Stimulated activated CD4-positive, alpha-beta T cell treated with anti-CD3 and anti-CD28 coated beads, Interleukin-12 subunit alpha, Interleukin-12 subunit beta, amount 100 ng/mL, for 24 hours (primary cell): ENCODE measurements around the gene NTN4.
"Not testable (repeated sequence)": the region's sequence is repeated elsewhere in the genome, so short reads cannot be mapped to it uniquely, and the experiment has no call there.

ENCODE experiments used
- DNase-seq, 2 experiments: peaks; one replicate each; pipeline ENCODE4 v3.0.0-alpha.2; 2020; ENCODE audit warnings: low read depth in 2 of 2

The NTN4 gene

GRCh38 chr12:95796225-95796981, 5.8 kb upstream of the NTN4 start:
- DNase-seq, result no peak

GRCh38 chr12:95790917-95791849, 619 bp upstream of the NTN4 start:
- no peak for DNase-seq

- DNase-seq, result no peak
Measured at GRCh38 chr12:95789126-95790032, 1.2 kb downstream of the NTN4 start.

- no peak for DNase-seq
Measured at GRCh38 chr12:95788637-95789036, 1.9 kb downstream of the NTN4 start.

- no peak for DNase-seq
Measured at GRCh38 chr12:95787274-95787818, 3.2 kb downstream of the NTN4 start.

- DNase-seq, result no peak
Measured at GRCh38 chr12:95784915-95785314, 5.6 kb downstream of the NTN4 start.

GRCh38 chr12:95784286-95784685, 6.3 kb downstream of the NTN4 start:
- DNase-seq, result no peak

- DNase-seq, result not testable (repeated sequence)
Measured at GRCh38 chr12:95775466-95775865, 15.1 kb downstream of the NTN4 start.

GRCh38 chr12:95774311-95775045, 16.1 kb downstream of the NTN4 start:
- DNase-seq, result no peak

- DNase-seq, result no peak
Measured at GRCh38 chr12:95773320-95773719, 17.2 kb downstream of the NTN4 start.

GRCh38 chr12:95767703-95768102, 22.9 kb downstream of the NTN4 start:
- DNase-seq, result no peak

GRCh38 chr12:95766356-95767019, 24.1 kb downstream of the NTN4 start:
- DNase-seq, result no peak

GRCh38 chr12:95764848-95765247, 25.7 kb downstream of the NTN4 start:
- no peak for DNase-seq

GRCh38 chr12:95763809-95764253, 26.7 kb downstream of the NTN4 start:
- no peak for DNase-seq

- no peak for DNase-seq
Measured at GRCh38 chr12:95762123-95762785, 28.3 kb downstream of the NTN4 start.

- DNase-seq, result no peak
Measured at GRCh38 chr12:95760371-95760770, 30.2 kb downstream of the NTN4 start.

- no peak for DNase-seq
Measured at GRCh38 chr12:95759718-95760117, 30.8 kb downstream of the NTN4 start.

GRCh38 chr12:95759039-95759438, 31.5 kb downstream of the NTN4 start:
- no peak for DNase-seq

- no peak for DNase-seq
Measured at GRCh38 chr12:95756362-95756761, 34.2 kb downstream of the NTN4 start.
